Measurements from ENCODE around the gene ANKRD29.
"Not testable (repeated sequence)": the region's sequence is repeated elsewhere in the genome, so short reads cannot be mapped to it uniquely, and the experiment has no call there.

The ANKRD29 gene

DNA sequence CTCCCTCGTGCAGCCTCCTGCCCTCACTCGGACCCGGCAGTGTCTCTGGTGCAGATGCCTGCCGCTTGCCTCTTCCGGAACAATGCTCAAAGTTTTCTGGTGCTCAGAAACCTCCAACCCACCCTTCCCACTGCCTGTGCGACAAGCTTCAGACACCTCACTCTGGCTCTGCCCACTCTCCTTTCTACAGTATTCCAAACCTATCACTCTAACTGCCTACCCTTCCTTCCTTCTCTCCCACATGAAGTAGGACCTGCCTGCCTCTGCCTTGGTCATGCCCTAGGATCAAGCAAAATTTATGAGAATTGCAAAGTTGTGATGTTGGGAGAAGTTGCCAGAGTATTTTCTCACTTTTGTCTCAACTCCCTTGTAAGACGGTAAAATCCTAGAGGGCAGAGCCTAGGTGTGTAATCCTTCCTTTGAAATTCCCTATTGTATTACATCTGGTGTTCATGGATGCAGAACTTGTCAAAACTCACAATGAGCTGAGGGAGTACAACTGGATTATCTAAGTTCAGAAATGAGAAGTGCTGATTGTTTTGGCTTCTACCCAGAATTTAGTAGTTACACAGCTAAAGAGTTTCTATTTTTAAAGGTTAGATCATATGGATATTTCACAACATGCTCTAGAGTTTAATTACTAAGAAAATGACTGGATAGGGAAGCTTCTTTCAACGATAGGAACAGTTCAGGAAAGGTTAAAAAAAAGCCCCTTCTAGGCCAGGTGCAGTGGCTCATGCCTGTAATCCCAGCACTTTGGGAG is 83.6 kb downstream of the ANKRD29 start:
- no peak for DNase-seq

- no peak for DNase-seq
Measured at GRCh38 chr18:23578067-23578701, 84.5 kb downstream of the ANKRD29 start.

- DNase-seq: not testable (repeated sequence)
Measured at GRCh38 chr18:23577521-23577920, 85.2 kb downstream of the ANKRD29 start.

DNA sequence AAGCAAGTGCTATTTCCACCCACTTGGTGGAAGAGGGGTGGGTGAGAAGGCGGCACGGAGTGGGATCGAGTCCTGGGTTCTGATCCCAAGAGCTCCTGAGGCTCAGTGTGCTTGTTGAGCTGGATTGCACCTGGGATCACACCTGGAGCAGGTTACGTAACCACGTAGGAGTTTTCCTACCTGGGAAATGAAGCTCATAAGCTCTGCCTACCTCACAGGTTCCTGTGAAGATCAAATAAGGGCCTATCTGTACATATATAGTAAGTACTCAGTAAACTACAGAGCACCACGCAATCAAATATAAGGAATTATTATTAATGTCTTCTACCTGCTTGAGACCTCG is 87.4 kb downstream of the ANKRD29 start:
- no peak for DNase-seq

GRCh38 chr18:23574611-23575308 is 88.0 kb downstream of the ANKRD29 start:
- no peak for DNase-seq

GRCh38 chr18:23573626-23574431 is 88.9 kb downstream of the ANKRD29 start:
- peak; percentile 29 to 39 for DNase-seq

GRCh38 chr18:23573020-23573419 is 89.7 kb downstream of the ANKRD29 start:
- DNase-seq: no peak

DNA sequence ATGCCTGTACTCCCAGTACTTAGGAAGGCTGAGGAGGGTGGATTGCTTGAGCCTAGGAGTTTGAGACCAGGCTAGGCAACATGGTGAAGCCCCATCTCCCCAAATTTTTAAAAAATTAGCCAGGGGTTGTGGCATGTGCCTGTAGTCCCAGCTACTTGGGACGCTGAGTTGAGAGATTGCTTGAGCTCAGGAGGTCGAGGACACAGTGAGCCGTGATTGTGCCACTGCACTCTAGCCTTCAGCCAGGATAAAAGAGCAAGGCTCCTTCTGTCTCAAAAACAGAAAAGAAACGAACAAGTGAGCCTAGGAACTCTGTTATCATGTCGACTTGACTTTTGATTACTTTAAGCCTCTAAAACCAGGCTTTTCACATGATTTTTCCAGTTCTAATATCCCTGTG is 90.1 kb downstream of the ANKRD29 start:
- no peak for DNase-seq

DNA sequence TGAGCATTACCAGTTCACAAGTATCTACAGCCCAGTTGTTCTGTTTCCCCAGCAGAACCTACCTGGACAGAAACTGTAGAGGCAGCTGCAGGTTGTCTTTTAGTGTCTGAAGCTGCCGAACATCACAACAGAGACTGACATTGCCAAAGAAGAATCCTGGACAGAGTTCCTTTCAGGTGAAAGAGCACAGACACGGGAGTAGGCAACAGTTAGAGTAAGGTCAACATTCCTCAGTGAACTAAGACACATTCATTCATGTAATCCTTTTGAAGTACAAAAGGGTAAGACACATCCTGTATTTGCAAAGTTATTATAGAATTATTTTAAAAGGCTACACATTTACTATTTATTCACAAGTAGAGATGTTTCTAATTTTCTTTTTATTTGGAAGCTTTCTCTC is 90.7 kb downstream of the ANKRD29 start:
- DNase-seq: no peak

DNA sequence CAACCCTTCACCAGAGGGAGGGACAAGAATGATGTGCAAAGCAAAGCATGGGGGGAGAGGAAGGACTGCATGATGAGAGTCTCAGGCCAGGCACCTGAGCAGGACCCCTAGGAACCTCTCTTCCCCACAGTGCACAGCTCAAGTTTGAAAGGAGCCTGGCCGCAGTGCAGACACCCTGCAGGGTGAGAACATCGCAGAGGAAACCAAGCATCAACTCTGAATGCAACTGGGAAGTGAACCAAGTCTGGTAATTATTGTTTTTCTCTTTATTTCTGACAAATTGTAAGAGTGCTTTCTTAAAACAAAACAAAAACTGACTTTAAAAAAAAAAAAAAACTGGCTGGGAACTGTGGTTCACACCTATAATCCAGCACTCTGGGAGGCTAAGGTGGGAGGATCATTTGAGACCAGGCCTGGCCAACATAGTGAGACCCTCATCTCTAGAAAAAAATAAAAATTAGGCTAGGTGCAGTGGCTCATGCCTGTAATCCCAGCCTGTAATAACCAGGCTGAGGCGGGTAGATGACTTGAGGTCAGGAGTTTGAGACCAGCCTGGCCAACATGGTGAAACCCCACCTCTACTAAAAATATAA is 91.7 kb downstream of the ANKRD29 start:
- DNase-seq: no peak

GRCh38 chr18:23569299-23570063 is 93.2 kb downstream of the ANKRD29 start:
- no peak for DNase-seq

DNA sequence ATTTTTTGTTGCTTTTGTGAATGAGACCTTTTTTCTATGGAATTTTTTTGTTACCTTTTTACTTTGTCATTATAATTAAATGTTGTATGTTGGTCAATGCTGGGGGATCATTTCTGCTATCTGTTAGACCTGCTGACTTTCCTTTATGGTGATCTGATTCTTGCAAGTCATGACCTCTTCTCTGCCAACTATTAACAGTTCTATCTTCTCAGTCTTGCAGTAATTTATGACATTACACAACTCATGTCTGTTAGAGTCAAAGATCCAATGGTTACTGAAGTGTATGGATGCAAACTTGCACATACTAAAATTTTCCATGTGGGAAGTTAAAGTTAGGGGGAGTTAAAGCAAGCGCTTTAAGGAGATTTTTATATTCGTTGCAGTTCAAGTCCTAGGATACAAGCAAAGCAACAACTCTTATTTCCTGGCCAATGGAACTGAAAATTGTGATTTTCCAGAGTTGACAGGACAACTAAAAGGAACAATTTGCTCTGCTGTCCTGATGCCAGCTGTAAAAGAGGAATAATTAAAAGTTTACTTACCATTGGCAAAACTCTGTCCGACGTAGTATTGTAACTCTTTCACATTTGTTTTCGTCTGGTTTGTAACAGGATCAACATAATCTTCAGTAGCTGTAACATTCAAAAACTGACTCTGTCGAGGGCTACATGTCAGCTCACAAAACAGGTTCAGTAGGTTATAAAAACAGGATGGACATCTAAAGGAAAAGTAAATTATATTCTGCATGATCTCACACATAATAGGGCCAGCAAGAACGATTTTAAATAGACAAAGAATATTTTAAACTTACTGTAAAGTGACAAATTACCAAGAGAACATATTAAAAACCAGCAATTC is 94.2 kb downstream of the ANKRD29 start:
- DNase-seq: no peak

GRCh38 chr18:23567671-23568070 is 95.0 kb downstream of the ANKRD29 start:
- no peak for DNase-seq

- no peak for DNase-seq
Measured at GRCh38 chr18:23565916-23566547, 96.7 kb downstream of the ANKRD29 start.

- DNase-seq: no peak
Measured at GRCh38 chr18:23563377-23564043, 99.2 kb downstream of the ANKRD29 start.

GRCh38 chr18:23560186-23560585 is 102.5 kb downstream of the ANKRD29 start:
- no peak for DNase-seq

DNA sequence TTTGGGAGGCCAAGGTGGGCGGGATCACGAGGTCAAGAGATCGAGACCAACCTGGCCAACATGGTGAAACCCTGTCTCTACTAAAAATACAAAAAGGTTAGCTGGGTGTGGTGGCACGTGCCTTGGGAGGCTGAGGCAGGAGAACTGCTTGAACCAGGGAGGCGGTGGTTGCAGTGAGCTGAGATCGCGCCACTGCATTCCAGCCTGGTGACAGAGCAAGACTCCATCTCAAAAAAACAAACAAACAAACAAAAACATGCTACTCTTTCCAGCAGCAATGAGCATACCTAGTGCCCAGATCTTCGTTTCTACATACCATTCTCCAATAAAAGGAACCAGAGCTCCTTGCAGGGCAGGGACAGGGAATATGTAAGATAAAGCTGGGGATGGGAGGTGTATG is 105.2 kb downstream of the ANKRD29 start:
- DNase-seq: not testable (repeated sequence)

DNA sequence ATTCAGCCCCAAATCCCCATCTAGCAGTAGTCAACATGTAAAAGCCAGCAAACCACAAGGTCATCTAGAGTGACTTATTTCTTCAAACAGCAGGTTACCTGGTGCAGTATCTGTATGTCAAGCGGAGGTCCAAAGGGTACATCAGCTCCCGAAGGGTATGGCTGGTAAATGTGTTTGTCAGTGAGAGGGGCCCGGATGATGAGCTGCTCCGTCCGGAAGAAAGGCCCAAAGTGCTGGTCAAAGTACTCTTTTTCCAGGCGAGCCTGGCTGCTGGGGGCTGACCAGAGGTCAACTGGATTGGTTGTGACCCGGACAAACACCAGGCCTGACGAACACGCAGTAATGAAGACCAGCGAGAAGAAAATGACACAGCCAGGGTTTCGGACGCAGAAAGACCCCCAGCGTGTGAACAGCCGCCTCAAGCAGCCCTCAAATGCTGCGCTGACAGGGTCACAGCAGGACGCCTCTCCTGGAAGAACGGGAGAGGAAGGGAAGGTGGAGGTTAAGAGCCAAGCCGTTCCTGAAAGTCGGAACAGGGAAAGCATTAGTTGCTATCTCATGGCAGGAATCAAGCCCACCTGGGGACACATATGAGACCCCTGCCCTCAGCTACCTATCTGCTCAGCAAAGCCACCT is 106.4 kb downstream of the ANKRD29 start:
- DNase-seq: no peak

GRCh38 chr18:23553887-23554286 is 108.8 kb downstream of the ANKRD29 start:
- DNase-seq: no peak
